ENCODE data around the gene PHACTR1.

GRCh38 chr6:13260101-13260598 lies 543.6 kb downstream of the PHACTR1 start:
- TF ChIP-seq POLR2A (IDR thresholded peaks at IDR 0.05; ENCODE audit: low read depth, low read length), result no peak
- TF ChIP-seq SPI1 (IDR thresholded peaks at IDR 0.05; ENCODE audit: low read depth, low read length), result no peak
- no peak for TF ChIP-seq TAF1 (IDR thresholded peaks at IDR 0.05; ENCODE audit: low read depth, low read length)
- TF ChIP-seq POLR2AphosphoS5 (IDR thresholded peaks at IDR 0.05; ENCODE audit: low read depth, low read length), result no peak
- no peak for TF ChIP-seq PAX5 (IDR thresholded peaks at IDR 0.05; ENCODE audit: insufficient read depth, low read length, severe bottlenecking)

Measured in GM12891 (cell line).